ENCODE measurements around the gene MLPH.

MLPH gene

DNA sequence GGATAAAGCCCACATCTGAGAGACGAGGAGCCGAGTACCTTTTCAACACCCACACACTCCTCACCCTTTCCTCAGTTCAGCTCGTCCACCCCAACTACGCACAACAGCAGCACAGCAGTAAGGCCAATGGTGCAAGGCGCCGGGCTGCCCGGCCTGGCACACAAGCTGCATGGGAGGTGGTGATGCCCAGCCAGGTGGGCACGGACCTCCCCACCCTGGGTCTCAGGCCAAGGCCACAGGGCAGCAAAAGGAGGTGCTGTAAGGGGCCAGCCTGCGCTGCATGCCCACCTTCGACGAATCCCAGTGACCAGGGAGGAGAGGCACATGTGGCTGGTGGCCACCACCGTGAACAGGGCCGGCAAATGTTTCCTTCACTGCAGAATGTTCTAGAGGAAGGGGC is 36.5 kb upstream of the MLPH start:
- no peak for DNase-seq (ENCODE audit: low read depth)
- no peak overlapping the region for H3K4me3 ChIP-seq (replicated peaks; ENCODE audit: low read depth, low read length)
- no peak for TF ChIP-seq CTCF (IDR thresholded peaks at IDR 0.05; ENCODE audit: low read length, missing control alignments)

- DNase-seq (ENCODE audit: low read depth): peak; percentile 45
- TF ChIP-seq CTCF (IDR thresholded peaks at IDR 0.05; ENCODE audit: low read length, missing control alignments): peak; percentile 52
- H3K4me3 ChIP-seq (replicated peaks; ENCODE audit: low read depth, low read length): no peak overlapping the region
These were observed 35.2 kb upstream of the MLPH start for GRCh38 chr2:237451643-237452469.

DNA sequence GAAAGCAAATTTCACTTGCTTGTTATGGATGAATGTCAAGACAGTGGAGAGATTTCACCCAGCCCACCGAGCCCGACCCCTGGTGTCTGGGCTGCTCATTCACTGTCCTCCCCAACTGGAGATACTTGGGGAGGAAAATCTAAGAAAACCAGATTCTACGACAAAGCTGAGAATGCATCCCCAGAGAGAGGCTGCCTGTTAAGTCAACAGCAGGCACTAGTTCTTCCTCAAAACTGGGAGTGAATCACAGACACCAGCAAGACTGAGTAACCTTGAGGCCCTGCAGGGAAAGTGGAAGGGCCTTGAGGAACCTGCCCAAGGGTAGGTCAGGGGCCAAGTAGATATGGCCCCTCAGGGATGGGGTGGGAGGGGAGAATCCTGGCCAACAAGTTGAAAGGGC is 34.2 kb upstream of the MLPH start:
- DNase-seq (ENCODE audit: low read depth): no peak
- no peak overlapping the region for H3K4me3 ChIP-seq (replicated peaks; ENCODE audit: low read depth, low read length)
- no peak for TF ChIP-seq CTCF (IDR thresholded peaks at IDR 0.05; ENCODE audit: low read length, missing control alignments)

- no peak for TF ChIP-seq CTCF (IDR thresholded peaks at IDR 0.05; ENCODE audit: low read length, missing control alignments)
- no peak for DNase-seq (ENCODE audit: low read depth)
- H3K4me3 ChIP-seq (replicated peaks; ENCODE audit: low read depth, low read length): no peak overlapping the region
These were observed 33.4 kb upstream of the MLPH start for GRCh38 chr2:237453671-237454070.

DNA sequence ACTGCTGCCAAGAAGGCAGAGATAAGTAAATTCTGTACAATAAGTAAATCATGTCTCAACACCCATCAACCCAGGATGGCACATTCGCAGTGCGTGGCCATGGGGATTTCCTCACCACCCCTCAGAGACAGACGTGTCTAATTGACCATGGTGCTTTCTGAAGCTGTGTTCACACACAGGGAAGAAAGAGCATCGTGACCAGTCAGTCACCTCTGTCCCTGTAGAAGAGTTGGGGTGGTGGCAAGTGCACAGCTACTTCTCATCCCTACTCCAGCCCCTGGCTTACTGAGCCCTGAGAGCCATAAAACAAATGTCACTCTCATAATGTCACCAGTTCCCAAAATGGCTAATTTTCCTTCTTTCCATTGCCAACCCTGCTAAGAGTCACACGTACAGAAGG is 31.3 kb upstream of the MLPH start:
- no peak for TF ChIP-seq CTCF (IDR thresholded peaks at IDR 0.05; ENCODE audit: low read length, missing control alignments)
- DNase-seq (ENCODE audit: low read depth): no peak
- H3K4me3 ChIP-seq (replicated peaks; ENCODE audit: low read depth, low read length): no peak overlapping the region

DNA sequence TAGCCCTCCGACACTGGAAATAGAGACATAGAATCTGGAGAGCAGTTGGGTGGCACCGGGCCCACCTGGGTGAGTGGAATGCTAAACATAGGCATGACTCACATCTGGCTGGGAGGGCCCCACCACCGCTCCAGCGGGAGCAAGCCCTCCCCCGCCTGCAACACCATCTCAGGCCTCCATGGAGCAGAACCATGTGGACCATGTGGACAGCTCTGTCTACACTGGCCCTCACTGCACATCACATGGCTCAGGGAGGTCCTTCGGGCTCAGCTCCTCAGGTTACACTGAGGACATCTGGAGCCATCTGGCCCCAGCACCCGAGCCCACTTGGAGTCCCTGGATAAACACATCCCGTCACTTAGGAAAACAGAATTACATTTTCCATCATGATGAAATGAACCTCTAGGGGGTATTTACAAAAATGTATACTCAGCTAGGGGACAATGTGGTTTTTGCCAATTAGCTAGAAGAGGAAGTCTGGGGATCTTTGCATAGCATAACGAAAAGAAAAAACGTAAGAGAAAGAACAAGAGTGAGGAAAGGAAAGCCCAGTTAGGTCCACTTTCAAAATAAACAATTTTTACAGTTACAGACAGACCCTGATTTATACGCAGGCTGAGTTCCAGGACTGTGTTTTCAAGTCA is 30.7 kb upstream of the MLPH start:
- TF ChIP-seq CTCF (IDR thresholded peaks at IDR 0.05; ENCODE audit: low read length, missing control alignments): no peak
- no peak overlapping the region for H3K4me3 ChIP-seq (replicated peaks; ENCODE audit: low read depth, low read length)
- DNase-seq (ENCODE audit: low read depth): peak; percentile 66

All from fibroblast of pulmonary artery (primary cell).